NCI-H1930 (cell line): Measurements from ENCODE around the gene PSME3IP1.
"Not testable (repeated sequence)": the region's sequence is repeated elsewhere in the genome, so short reads cannot be mapped to it uniquely, and the experiment has no call there.

Experiments used
- DNase-seq, 2 experiments: peaks; one replicate each; lab custom pipeline; 2025; lab: John Stamatoyannopoulos, UW

PSME3IP1 gene

DNA sequence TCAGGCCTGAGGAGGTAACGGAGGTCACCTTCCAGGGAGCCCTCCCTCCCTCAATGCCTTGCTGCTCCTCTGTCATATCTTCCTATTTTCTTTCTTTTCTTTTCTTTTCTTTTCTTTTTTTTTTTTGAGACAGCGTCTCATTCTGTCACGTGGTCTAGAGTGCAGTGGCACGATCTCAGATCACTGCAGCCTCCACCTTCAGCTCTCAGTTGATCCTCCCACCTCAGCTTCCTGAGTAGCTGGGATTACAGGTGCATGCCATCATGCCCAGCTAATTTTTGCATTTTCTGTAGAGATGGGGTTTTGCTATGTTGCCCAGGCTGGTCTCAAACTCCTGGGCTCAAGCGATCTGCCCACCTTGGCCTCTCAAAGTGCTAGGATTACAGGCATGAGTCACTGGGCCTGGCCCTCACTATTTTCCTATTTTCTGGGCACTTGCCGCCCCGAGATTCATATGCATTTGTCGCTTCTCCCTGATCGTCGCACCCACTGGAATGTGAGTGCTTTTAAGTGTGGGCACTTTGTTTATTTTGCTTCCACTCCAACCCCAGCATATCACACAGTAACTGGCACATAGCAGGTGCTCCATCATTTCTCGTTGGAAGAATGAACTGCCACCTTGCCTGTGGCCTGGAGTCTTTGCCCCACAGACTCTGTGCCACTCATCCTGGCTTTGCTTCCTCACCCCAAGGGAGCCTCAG, 61.7 kb downstream of the PSME3IP1 start:
- DNase-seq: no peak

DNA sequence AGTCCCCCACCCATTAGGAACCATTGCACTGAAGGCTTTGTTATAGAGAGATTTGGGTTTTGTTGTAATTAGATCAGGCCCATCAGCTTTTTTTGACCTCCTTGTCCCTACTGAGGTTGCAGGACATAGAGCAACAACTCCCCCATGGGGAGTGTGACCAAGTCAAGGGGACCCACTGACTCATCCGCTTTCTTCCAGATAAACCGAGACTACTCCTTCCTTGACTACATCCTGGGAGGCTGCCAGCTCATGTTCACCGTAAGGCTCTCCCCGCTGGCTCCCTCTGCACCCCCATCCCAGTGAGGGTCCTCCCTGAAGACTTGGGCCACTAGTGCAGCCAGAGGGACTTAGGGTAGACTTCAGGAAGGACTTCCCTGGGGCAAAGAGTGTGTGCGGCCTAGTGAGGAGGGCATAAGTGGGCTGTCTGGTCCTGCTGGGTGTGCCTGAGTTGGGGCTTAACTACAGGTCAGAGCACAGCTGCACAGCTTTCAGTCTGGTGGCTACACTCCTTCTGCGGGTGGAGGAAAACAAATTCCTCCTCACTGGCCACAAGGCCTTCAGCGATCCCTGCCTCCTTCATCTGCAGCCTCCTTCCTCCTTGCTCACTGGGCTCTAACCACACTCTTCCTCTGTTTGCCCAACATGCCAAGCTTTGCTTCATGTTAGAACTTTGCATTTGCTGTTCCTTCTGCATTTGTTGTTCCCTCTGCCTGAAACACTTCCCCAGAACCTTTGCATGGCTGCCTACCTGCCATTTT, 62.4 kb downstream of the PSME3IP1 start:
- DNase-seq: no peak

DNA sequence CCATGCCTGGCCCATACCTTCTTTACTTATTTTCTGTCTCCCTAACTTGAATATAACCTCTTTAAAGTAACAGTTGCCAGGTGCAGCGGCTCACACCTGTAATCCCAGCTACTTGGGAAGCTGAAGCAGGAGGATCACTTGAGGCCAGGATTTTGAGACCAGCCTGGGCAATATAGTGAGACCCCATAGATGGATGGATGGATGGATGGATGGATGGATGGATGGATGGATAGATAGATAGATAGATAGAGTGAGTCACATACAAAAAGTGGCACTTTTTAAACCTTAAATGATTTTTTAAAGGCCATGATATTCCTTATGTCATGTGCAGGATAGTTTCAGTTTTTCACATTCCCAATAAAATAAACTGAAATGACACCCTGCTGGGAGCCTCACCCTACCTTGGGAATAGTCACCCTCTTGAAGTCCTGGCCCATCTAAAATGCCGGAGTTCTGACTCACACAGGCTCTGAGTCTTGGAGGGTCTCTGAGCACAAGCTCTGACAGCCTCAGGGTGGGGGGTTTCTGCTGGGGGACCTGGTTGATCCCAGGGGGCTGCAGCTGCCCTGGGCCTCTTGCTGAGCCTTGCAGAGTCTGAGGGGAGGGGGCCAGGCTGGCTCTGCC, 67.3 kb downstream of the PSME3IP1 start:
- DNase-seq: no peak

DNA sequence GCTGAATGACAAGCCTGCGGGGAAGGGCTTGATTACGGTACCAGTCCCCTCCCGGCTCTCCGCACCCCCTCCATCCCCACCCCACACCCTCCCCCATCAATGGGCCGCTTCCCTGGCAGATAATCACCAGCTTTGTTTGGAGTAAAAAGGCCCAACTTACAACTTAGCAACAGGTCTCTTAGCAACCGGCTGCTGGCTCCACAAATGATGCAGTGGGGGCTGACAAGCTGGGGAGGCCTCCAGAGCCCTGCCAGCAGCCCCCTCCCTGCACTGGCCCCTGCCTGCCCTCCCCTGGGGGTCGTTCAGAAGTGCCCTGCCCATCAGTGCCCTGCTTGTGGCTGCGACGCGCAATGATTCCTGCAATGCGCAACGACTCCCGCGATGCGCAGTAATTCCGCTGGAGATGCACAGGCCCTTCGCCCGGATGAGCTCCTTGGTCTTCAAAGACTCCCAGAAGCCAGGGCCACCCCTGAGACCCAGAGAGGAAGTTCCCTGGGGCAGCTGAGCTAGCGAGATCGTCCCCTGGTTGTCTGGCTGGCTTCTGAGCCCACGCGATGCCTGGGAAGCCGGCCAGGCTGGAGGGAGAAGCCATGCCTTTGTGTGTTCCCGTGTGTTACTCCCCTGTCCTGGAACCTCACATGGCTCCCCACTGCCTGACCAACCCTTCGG, 70.2 kb downstream of the PSME3IP1 start:
- no peak for DNase-seq

DNA sequence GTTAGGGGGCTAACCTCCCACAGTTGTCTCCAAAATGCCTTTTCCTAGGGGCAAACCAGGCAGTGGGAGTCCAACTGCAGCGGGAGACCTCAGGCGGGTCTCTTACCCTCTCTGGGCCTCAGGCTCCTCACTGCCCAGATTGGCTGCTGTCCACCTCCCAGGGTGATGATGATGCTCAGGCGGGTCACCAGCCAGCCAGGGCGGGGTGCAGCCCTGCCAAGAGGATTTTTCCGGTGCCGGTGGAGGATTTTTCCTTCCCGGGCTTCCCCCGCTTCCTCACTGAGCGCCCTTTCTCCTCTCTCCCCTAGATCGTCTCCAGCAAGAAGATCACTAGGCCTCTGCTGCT, 70.7 kb downstream of the PSME3IP1 start:
- no peak for DNase-seq

DNA sequence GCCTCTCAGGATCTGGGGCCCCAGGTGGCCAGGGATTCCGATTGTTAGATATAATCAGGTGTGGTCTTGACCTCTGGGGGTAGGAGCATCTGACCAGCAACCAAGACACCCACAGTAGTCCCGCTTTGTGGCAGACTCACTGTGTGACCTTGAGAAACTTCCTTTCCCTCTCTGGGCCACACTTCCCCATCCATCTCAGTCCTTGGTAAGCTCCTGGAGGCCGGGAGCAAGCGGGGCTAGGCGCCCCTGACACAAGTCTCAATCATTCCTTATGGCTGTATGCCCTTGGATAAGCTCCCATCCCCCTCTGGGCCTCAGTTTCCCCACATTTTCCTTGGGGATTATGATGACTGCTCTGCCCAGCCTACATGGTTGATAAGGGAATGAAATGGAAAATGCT, 72.2 kb downstream of the PSME3IP1 start:
- no peak for DNase-seq

DNA sequence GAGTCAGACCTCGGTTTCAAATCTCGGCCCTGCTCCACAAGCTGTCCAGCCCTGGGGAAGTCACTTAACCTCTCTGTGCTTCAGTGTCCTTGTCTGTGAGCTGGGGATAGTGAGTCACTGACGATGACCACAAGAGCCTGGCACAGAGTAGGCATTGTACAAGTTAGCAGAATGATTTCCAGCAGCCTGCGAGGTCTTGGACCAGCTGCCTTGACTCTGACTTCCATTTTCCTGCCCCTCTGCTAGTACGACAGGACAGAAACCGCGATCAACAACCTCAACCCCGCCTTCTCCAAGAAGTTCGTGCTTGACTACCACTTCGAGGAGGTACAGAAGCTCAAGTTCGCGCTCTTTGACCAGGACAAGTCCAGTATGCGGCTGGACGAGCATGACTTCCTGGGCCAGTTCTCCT, 72.8 kb downstream of the PSME3IP1 start:
- no peak for DNase-seq

DNA sequence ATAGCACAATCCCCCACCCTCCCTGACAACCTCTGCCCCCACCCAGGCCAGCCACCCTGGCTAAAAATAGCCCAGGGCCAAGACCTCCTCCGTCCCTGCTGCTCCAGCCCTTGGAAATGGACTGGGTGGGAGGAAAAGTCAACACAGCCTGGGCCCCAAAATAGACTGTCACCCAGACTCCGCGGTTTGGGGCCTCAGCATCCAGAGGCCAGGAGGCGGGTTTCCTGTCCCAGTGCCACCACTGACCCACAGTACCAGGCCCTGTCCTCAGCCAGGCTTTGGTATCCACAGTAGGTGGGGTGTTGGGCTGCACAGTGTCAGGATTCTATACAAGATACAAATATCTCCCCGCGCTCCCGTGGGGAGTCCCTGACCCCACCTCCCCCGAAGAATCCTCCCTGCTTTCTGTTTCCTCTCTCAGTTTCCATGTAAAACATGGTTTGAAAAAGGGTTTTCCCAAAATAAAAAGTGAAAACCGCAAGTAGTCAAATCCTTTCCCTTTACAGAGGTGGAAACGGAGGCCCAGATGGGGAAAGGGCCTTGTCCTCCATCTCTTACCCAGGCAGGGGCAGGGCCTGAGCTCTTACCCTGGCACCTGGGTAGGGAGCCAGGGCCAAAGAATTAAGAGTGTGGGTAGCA, 73.3 kb downstream of the PSME3IP1 start:
- DNase-seq: no peak

DNA sequence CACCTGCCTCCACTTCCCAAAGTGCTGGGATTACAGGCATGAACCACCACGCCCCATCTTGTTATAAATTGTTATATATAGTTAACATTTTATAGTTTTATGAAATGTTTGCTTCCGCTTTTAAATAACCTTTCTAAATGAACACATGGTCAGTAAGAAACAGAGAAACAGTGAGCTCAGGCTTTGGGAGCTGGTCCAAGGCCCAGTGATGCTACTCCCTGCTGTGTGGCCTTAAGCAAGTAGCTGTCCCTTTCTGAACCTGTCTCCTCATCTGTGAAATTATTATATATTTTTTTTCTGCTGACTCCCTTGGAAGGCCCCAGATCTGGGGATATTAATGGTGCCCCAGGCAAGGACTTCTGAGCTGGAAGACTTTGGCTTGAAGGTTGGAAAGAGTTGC, 74.4 kb downstream of the PSME3IP1 start:
- no peak for DNase-seq

DNA sequence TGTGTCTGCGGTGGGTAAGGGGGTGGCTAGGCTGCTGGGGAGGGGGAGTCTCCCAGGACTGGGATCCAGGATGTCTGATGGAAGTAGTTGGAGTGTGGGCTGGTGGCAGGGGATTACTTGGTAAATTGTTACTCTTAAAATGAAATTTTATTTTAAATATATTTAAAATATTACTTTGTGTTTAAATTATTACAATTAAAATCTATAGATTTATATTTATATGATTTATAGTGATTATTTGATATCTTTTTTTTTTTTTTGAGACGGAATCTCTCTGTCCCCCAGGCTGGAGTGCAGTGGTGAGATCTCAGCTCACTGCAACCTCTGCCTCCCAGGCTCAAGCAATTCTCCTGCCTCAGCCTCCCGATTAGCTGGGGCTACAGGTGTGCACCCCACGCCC, 74.9 kb downstream of the PSME3IP1 start:
- DNase-seq: no peak

DNA sequence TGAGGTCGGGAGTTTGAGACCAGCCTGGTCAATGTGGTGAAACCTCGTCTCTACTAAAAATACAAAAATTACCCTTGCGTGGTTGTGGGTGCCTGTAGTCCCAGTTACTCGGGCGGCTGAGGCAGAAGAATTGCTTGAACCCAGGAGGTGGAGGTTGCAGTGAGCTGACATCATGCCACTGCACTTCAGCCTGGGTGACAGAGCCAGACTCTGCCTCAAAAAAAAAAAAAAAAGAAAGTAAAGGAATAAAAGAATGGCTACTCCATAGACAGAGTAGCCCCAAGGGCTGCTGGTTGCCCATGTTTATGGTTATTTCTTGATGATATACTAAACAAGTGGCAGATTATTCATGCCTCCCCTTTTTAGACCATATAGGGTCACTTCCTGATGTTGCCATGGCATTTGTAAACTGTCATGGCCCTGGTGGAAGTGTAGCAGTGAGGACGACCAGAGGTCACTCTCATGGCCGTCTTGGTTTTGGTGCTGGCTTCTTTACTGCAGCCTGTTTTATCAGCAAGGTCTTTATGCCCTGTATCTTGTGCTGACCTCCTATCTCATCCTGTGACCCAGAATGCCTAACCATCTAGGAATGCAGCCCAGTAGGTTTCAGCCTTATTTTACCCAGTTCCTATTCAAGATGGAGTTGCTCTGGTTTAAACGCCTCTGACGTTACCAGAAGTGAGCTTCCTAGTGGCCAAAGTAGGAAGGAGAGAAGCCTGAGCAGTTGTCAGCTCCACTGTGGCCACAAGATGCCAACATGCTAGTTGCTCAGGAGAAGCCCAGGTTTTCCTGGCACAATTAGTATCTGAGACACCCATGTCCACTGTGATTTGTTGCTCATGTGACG, 76.4 kb downstream of the PSME3IP1 start:
- not testable (repeated sequence) for DNase-seq

DNA sequence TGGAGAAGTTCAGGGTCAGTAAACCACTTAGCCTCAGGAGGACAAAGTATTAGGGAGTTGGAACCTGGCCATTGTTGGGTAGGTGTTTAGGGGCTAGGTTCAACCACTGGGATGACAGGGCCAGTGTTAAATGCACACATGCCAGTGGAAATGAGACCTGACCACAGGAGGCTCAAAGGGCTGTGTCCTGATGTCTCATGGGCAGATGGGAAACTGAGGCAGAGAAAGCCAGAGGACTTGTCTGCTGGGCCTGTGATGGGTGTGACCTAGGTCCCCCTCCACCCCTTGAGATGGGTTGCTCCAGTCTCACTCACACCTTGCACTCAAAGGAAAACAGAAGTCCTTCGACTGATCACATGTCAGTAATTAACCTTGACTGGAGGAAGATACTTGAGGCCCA, 77.4 kb downstream of the PSME3IP1 start:
- DNase-seq: no peak

DNA sequence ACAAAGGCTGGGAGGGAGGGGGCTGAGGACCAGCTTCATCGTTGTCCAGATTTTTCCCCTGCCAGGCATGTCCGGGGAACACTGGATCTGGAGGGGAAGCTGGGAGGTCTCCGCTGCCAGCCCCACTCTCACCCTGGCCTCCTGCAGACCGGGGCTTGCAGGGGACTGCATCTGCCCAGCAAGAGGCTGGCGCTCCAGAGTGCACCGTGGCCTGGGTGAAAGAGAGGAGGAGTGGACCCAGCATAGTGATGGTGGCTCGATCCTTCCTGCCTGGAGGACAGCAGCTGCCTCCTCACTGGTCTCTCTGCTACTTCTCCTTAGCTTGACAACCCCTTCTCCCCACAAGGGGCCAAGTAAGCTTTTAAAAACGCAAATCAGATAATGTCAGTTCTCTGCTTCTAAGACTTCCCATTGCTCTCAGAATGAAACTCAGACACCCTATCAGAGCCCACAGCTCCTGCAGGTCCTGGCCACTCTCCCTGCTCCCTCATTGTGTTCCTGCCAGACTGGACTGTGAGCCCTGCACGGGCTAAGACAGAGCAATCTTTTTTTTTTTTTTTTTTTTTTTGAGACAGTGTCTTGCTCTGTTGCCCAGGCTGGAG, 78.4 kb downstream of the PSME3IP1 start:
- no peak for DNase-seq

DNA sequence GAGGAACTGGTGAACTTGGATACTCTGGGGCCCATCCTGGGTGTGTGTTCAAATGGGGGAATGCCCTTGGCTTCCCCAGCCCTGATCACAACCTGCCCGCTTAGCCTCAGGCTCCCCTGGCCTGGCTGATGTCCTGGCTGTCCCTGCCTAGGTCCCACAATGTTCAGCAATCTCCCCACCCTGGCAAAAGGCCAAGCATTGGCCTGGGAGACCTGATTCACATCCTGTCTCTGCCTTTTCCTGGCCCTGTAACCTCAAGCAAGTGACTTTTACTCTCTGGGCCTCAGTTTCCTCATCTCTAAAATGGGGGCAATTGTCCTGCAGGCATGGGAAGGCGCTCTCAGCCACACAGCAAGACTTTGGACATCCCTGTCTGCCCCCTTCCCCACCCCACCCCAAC, 79.1 kb downstream of the PSME3IP1 start:
- no peak for DNase-seq

DNA sequence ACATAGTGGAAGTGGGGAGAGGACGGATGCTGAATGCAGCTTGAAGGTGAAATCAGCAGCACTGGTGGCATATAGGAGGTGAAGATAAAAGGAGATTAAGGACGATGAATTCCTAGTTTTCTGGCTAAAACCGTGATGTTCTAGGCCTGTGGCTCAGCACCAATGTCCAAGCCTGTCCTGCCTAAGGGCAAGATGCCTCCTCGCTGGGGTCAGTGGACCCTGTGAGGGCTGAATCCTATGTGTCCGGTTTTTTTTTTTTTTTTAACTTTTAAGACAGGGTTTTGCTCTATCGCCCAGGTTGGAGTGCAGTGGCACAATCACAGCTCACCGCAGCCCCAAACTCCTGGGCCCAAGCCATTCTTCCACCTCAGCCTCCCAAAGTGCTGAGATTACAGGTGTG, 80.7 kb downstream of the PSME3IP1 start:
- DNase-seq: no peak

DNA sequence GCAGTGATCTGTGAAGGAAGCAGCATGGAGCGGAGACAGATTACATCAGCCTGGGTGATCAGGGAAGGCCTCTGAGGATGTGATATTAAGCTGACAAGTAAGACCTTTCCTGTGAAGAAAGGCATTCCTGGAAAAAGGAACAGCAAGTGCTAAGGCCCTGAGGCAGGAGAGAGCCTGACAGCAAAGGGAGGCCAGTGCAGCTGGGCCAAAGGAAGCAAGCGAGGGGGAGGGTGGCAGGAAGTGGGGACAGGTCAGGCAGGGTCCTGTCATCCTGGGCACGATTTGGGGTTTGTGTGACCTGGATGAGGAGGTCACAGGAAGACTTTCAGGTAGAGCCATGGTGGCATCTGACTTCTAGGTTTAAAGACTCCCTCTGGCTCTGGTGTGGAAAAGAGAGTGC, 81.1 kb downstream of the PSME3IP1 start:
- no peak for DNase-seq

DNA sequence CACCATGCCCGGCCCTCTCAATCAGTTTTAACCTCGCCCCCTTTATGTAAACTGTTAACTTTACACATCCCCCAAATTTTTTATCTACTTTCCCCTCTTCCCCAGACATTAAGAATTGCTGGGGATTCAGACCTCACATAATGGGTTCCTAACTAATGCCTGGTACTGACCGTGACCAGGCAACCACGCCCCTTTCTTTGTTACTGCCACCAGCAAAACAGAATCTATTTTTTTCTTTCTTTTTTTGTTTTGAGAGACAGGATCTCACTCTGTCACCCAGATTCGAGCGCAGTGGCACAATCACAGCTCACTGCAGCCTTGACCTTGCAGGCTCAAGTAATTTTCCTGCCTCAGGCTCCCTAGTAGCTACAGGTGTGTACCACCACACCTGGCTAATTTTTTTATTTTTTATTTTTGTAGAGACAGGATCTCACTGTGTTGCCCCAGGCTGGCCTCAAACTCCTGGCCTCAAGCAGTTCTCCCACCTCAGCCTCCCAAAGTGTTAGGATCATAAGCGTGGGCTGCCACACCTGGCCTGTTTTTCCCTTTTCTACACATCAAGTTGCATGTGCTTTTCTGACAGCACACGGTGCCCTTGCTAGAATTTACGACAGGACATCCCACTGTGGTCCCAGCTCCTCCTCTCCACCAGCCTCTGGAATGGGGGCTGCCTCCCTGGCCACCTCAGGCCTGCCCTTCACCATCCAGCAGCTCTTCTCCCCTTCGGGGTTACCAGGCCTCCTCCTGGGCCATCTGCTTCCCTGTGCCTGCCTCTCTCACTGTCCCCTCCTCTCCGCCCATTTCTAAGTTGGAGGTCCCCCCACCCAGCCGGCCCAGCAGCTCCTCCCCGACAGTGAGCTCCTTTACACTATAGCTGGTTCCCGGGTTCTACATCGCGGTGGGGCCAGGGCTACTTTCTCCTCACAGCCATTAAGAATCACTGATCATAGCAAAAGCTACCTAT, 82.7 kb downstream of the PSME3IP1 start:
- DNase-seq: no peak
